Ishikawa (cell line): ENCODE measurements around the gene ITGA8.

Source experiments
- CREB1 ChIP-seq: IDR thresholded peaks from 2 replicates; pipeline ENCODE4 v1.6.1; 2012; ENCODE audit warnings: low read depth
- EP300 ChIP-seq: IDR thresholded peaks from 2 replicates; pipeline ENCODE4 v1.6.1; 2012; ENCODE audit warnings: borderline replicate concordance
- FOXM1 ChIP-seq: IDR thresholded peaks from 2 replicates; pipeline ENCODE4 v1.6.1; 2012; ENCODE audit warnings: low read depth, borderline replicate concordance
- MAX ChIP-seq: IDR thresholded peaks from 2 replicates; pipeline ENCODE4 v1.6.1; 2012
- NFIC ChIP-seq: IDR thresholded peaks from 2 replicates; pipeline ENCODE4 v1.6.1; 2012
- RAD21 ChIP-seq: IDR thresholded peaks from 2 replicates; pipeline ENCODE4 v1.6.1; 2012; ENCODE audit warnings: low read depth
- REST ChIP-seq: IDR thresholded peaks from 2 replicates; pipeline ENCODE4 v1.6.1; 2012; ENCODE audit warnings: low read depth, mild to moderate bottlenecking

- TF ChIP-seq MAX, result no peak
- no peak for TF ChIP-seq RAD21
- no peak for TF ChIP-seq NFIC
- no peak for TF ChIP-seq REST
- TF ChIP-seq CREB1, result no peak
- TF ChIP-seq FOXM1, result no peak
- no peak for TF ChIP-seq EP300
These were observed 234.7 kb downstream of the ITGA8 start for GRCh38 chr10:15485027-15485426.
